Subcutaneous adipose tissue (tissue), 4 donors: ENCODE measurements around the gene CXCL14. TPM values are rescaled to one million over a fixed set of nuclear protein-coding genes. Genes with fewer than 3 reads are reported as not detected.

Experiments used
- CTCF ChIP-seq: fragments of 450-650 bp; IDR thresholded peaks from one replicate; pipeline ENCODE4 v1.5.1; 2016; ENCODE audit warnings: low read depth, mild to moderate bottlenecking, control low read depth, antibody characterized with exemption, moderate library complexity
- total RNA-seq, 4 donors: library from RNA; depleted of rRNA; stranded (reverse); fragments of >200 nt; gene quantifications; one replicate each; pipeline ENCODE4 v1.1.0, GENCODE V29; 2016

Gene CXCL14
- total RNA-seq, 4 donors from 2014 or later = 76.2 to 302 (median 136) TPM

DNA sequence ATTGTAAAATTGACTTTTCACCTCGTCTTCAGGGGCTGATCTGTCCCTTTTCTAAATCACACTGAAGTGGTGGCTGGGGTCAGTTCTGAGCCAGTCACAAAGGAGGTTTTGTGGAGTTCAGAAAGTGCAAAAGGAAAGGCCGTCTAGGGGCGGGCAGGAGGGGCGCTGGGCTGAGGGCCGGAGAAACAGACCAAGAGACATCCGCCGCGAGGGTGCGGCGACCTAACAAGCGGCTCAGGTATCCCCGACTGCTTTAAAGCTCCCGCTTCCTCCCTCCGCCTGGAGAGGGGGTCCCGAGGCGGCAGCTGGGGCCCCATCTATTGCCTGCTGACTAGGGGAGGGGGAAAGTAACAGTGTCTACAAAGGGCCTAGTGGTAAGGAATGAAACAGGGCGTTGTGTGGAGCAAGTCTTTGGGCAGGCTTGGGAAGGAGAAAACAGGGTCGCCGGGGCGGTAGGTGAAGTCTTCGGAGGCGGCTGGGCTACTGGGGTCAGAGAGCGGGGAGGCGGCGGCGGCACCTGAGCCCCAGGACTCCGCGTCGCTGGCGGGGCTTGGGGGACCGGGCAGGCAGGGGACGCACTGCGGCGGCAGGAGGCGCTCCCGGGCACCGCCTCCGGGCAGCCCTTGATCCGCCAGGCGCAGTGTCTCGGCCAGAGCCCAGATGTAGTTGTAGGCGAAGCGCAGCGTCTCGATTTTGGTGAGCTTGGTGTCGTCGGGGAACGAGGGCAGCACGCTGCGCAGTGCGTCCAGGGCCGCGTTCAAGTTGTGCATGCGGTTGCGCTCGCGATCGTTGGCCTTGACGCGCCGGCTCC, 44.0 kb downstream of the CXCL14 start:
- TF ChIP-seq CTCF = no peak

GRCh38 chr5:135533794-135534193, 45.0 kb downstream of the CXCL14 start:
- no peak for TF ChIP-seq CTCF

GRCh38 chr5:135533334-135533733, 45.5 kb downstream of the CXCL14 start:
- TF ChIP-seq CTCF = no peak

DNA sequence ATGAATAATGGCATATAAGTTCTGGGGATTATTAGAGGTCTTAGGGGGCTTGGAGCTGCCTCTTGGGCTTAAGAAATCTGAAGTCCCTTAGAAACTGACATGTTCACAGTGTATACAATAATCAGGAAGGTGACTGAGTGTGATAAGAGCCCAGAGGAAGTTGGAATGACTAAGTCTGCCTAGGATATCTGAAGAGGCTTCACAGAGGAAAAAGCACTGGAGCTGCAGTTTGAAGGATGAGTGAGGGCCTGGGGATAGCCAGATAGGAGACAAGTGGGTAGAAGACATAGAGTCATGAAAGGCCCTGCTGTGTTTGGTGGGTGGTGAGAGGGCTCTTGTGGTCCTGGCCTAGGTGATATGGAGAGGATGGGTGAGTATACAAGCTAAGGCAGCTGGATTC, 51.9 kb downstream of the CXCL14 start:
- TF ChIP-seq CTCF = no peak

DNA sequence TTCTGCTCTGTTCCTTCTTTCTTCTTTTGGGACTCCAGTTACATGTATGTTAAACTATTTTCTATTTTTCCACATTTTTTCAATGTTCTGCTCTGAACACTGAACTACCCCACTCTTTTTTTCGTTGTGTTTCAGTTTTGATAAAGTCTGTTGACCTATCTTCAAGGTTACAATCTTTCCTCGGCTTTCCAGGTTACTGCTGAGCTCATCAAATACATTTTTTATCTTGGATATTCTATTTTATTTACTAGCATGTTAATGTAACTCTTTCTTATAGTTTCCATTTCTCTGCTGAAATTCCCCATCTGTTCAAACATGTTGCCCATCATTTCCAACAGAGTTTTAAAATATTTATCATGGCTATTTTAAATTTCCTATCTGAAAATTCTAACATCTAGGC, 56.8 kb downstream of the CXCL14 start:
- TF ChIP-seq CTCF = no peak

Other genes with a start within 250 kb of the CXCL14 start
- gene MACROH2A1, start 179.8 kb downstream of the CXCL14 start, total RNA-seq = 100 to 1,000 TPM; 207 to 426 (median 282) TPM
- under 1 TPM in 1 of 4 donors, not detected in 3; 0.17 TPM for gene DCANP1, start 131.6 kb downstream of the CXCL14 start, total RNA-seq
- under 1 TPM in 1 of 4 donors, not detected in 3; under 0.01 TPM for gene TIFAB, start 126.6 kb downstream of the CXCL14 start, total RNA-seq
- not detected for gene NEUROG1, start 43.0 kb downstream of the CXCL14 start, total RNA-seq